ENCODE data around the gene BLMH. TPM values are rescaled to one million over a fixed set of nuclear protein-coding genes. Genes with fewer than 3 reads are reported as not detected.
A peak's percentile ranks its signal among the peaks of the same experiment; 100 is the strongest.
"Not testable (repeated sequence)": the region's sequence is repeated elsewhere in the genome, so short reads cannot be mapped to it uniquely, and the experiment has no call there.

BLMH gene
- total and polyA plus RNA-seq, 2 donors (not counting 3 experiments of a cell fraction or from before 2014, with no cell fraction given): 24.6 to 65.8 TPM

DNA sequence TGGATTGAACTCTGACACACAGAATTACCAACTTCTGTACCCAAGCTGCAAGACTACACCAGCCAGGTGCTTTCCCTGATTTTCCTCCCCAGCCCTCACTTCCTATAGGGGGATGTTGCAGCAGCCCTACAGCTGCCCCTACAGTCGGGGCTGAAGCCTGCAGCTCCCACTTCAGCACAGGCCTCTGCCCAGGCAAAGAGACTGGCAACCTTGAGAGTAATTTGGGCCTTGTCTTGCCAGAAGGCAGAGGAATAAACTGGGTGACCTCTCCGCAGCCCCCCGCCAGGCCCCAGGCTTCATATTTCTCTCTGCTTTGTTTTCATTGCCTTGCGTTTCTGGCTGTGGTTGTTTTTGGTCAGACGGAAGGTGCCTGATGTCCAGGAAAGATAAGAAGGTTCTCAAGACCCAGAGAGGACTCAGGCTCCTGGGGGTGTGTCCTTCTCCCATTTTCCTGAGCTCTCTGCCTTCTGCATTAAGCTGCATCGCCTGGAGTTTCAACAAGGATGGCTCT is 88.2 kb downstream of the BLMH start:
- dilution Hi-C loops (cut with MboI; ENCODE audit: extremely low pct_ligation_motif_present, low sequenced_read_pairs): no loop called here
- no peaks in the 10 kb centered on the region for H3K36me3 ChIP-seq (ENCODE audit: control insufficient read depth in 2 of 2, extremely low read depth in 1 of 2, insufficient read depth in 2 of 2, low read length in 2 of 2)
- H3K4me2 ChIP-seq (ENCODE audit: insufficient read depth, low read length): no peak overlapping the region
- no peak overlapping the region for H3K4me3 ChIP-seq (replicated peaks in 1 of 3; ENCODE audit: insufficient read depth in 1 of 3, low read depth in 1 of 3, low read length in 3 of 3)
- H2AFZ ChIP-seq (ENCODE audit: low read depth, low read length): no peak overlapping the region
- H3K9ac ChIP-seq (replicated peaks; ENCODE audit: extremely low read depth, insufficient read depth, low read length): no peak overlapping the region
- POLR2A ChIA-PET: no interaction called here
- BruUV-seq (replicated peaks): no TSS peak
- TF ChIP-seq, protein P1, sequence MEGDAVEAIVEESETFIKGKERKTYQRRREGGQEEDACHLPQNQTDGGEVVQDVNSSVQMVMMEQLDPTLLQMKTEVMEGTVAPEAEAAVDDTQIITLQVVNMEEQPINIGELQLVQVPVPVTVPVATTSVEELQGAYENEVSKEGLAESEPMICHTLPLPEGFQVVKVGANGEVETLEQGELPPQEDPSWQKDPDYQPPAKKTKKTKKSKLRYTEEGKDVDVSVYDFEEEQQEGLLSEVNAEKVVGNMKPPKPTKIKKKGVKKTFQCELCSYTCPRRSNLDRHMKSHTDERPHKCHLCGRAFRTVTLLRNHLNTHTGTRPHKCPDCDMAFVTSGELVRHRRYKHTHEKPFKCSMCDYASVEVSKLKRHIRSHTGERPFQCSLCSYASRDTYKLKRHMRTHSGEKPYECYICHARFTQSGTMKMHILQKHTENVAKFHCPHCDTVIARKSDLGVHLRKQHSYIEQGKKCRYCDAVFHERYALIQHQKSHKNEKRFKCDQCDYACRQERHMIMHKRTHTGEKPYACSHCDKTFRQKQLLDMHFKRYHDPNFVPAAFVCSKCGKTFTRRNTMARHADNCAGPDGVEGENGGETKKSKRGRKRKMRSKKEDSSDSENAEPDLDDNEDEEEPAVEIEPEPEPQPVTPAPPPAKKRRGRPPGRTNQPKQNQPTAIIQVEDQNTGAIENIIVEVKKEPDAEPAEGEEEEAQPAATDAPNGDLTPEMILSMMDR (IDR thresholded peaks at IDR 0.05; ENCODE audit: extremely low read depth in 1 of 2, insufficient read depth in 1 of 2, low read depth in 1 of 2, low read length in 2 of 2): peak in 1 of 2 donors; percentile 13
- TF ChIP-seq GATA2 (IDR thresholded peaks at IDR 0.05; ENCODE audit: insufficient read depth, insufficient read length, low read depth, low read length) (peak; percentile 17), MYC (IDR thresholded peaks at IDR 0.05; ENCODE audit: low read depth, low read length) (no peak)
- CTCF ChIA-PET: interaction anchor here (0.9 to 2.5 kb wide), 7 partner anchors 9 to 110 kb away, joined by 3 to 8 read pairs (median 4); no protein-coding TSS in a partner anchor
- no peak overlapping the region for H3K27ac ChIP-seq (ENCODE audit: insufficient read depth, low read depth, low read length)
- intact Hi-C loops (cut with micrococcal nuclease): no loop called here
- H4K20me1 ChIP-seq (replicated peaks; ENCODE audit: control insufficient read depth, extremely low read depth, insufficient read depth, low read length): no peaks in the 10 kb centered on the region
- H3K79me2 ChIP-seq (ENCODE audit: control insufficient read depth, insufficient read depth, low read length): no peaks in the 10 kb centered on the region
- no peaks in the 10 kb centered on the region for H3K9me3 ChIP-seq (replicated peaks; ENCODE audit: control insufficient read depth, insufficient read depth, low read length)
- FAIRE-seq (peak; percentile 38), DNase-seq (ENCODE audit: low read depth, low spot score) (peak; percentile 25)
- H3K4me1 ChIP-seq (ENCODE audit: control insufficient read depth, extremely low read depth, insufficient read depth, low read length): peaks cover 7% of the 10 kb centered on the region
- no peaks in the 10 kb centered on the region for H3K9me1 ChIP-seq (replicated peaks; ENCODE audit: control insufficient read depth, extremely low read depth, insufficient read depth, low read length)
- no peaks in the 10 kb centered on the region for H3K27me3 ChIP-seq (ENCODE audit: control insufficient read depth in 2 of 2, insufficient read depth in 2 of 2, low read length in 2 of 2)

DNA sequence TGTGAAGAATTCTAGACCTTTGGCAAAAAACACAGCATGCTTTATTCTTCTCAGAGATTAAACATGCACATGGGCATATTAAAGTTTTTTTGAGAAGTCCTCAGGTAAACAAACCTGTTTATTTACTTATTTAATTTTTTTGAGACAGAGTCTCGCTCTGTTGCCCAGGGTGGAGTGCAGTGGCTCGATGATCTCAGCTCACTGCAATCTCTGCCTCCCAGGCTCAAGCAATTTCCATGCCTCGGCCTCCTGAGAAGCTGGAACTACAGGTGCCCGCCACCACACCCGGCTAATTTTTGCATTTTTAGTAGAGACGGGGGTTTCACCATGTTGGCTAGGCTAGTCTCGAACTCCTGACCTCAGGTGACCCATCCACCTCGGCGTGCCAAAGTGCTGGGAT is 91.1 kb downstream of the BLMH start:
- H2AFZ ChIP-seq (ENCODE audit: low read depth, low read length); H3K27ac ChIP-seq (ENCODE audit: insufficient read depth, low read depth, low read length); intact Hi-C loops (cut with micrococcal nuclease); H3K27me3 ChIP-seq (ENCODE audit: control insufficient read depth in 2 of 2, insufficient read depth in 2 of 2, low read length in 2 of 2); H3K4me3 ChIP-seq (replicated peaks in 1 of 3; ENCODE audit: insufficient read depth in 1 of 3, low read depth in 1 of 3, low read length in 3 of 3); H3K4me2 ChIP-seq (ENCODE audit: insufficient read depth, low read length); H3K79me2 ChIP-seq (ENCODE audit: control insufficient read depth, insufficient read depth, low read length); BruUV-seq (replicated peaks); dilution Hi-C loops (cut with MboI; ENCODE audit: extremely low pct_ligation_motif_present, low sequenced_read_pairs); DNase-seq (ENCODE audit: low read depth, low spot score); H4K20me1 ChIP-seq (replicated peaks; ENCODE audit: control insufficient read depth, extremely low read depth, insufficient read depth, low read length); H3K9me3 ChIP-seq (replicated peaks; ENCODE audit: control insufficient read depth, insufficient read depth, low read length); POLR2A ChIA-PET; H3K36me3 ChIP-seq (ENCODE audit: control insufficient read depth in 2 of 2, extremely low read depth in 1 of 2, insufficient read depth in 2 of 2, low read length in 2 of 2); H3K9me1 ChIP-seq (replicated peaks; ENCODE audit: control insufficient read depth, extremely low read depth, insufficient read depth, low read length); H3K9ac ChIP-seq (replicated peaks; ENCODE audit: extremely low read depth, insufficient read depth, low read length); FAIRE-seq: not testable (repeated sequence)
- H3K4me1 ChIP-seq (ENCODE audit: control insufficient read depth, extremely low read depth, insufficient read depth, low read length): peaks cover 18% of the 10 kb centered on the region
- CTCF ChIA-PET: interaction anchor here (2.3 kb wide), 1 partner anchor 75 kb away, joined by 8 read pairs; no protein-coding TSS in a partner anchor

Data from endothelial cell of umbilical vein (primary cell).